AG04449 (cell line): ENCODE results near the gene FLCN.
"Not testable (repeated sequence)": the region's sequence is repeated elsewhere in the genome, so short reads cannot be mapped to it uniquely, and the experiment has no call there.

Experiments
- CTCF ChIA-PET: fragments of 350-600 bp; formaldehyde crosslinking; extraction: SDS; loops from one replicate; lab custom pipeline; 2021; ENCODE audit warnings: antibody characterized with exemption; lab: Yijun Ruan, JAX
- POLR2A ChIA-PET: fragments of 400-600, 350-600 bp; formaldehyde crosslinking; extraction: SDS; loops from one replicate; lab custom pipeline; 2020; ENCODE audit warnings: antibody characterized with exemption, inconsistent platforms; lab: Yijun Ruan, JAX
- DNase-seq: peaks from one replicate; pipeline ENCODE4 v3.0.0-alpha.2; 2010; ENCODE audit warnings: low read depth, low spot score
- H3K4me3 ChIP-seq: 2 replicates; pipeline ENCODE4 v1.5.1; 2011; ENCODE audit warnings: low read depth, mild to moderate bottlenecking, control low read depth, low read length
- TF ChIP-seq, protein P1 (sequence below): IDR thresholded peaks from one replicate; pipeline ENCODE4 v1.5.1; 2011; ENCODE audit warnings: mild to moderate bottlenecking, moderate library complexity, low read length, control low read depth, inconsistent platforms; ENCODE audit not compliant: insufficient read depth; ENCODE audit errors: missing control alignments

FLCN gene

DNA sequence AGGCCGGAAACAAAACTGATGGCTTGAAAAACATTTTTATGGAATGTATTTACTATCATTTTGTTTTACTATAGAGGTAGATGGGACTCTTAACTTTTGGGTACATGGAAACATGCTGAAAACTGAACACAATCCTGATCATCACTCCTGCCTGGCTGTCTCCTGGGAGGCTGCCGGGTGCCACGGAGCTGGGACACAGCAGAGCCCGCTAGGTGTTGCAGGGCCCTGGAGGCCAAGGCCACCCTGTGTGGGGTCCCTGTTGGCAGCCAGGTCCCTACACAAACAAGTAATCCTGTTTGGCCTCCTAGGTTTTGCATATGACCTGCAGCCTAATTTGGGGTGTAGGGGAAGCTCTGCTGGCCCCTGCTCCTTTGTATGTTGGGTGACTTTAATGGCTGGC is 48.4 kb downstream of the FLCN start:
- ChIA-PET POLR2A (no interaction called here), CTCF (interaction anchor here (1.0 to 4.3 kb wide), 3 partner anchors 45 to 191 kb away, joined by 3 to 23 read pairs (median 9); no protein-coding TSS in a partner anchor)
- H3K4me3 ChIP-seq, result no peak overlapping the region
- TF ChIP-seq, protein P1, sequence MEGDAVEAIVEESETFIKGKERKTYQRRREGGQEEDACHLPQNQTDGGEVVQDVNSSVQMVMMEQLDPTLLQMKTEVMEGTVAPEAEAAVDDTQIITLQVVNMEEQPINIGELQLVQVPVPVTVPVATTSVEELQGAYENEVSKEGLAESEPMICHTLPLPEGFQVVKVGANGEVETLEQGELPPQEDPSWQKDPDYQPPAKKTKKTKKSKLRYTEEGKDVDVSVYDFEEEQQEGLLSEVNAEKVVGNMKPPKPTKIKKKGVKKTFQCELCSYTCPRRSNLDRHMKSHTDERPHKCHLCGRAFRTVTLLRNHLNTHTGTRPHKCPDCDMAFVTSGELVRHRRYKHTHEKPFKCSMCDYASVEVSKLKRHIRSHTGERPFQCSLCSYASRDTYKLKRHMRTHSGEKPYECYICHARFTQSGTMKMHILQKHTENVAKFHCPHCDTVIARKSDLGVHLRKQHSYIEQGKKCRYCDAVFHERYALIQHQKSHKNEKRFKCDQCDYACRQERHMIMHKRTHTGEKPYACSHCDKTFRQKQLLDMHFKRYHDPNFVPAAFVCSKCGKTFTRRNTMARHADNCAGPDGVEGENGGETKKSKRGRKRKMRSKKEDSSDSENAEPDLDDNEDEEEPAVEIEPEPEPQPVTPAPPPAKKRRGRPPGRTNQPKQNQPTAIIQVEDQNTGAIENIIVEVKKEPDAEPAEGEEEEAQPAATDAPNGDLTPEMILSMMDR, result no peak
- no peak for DNase-seq

DNA sequence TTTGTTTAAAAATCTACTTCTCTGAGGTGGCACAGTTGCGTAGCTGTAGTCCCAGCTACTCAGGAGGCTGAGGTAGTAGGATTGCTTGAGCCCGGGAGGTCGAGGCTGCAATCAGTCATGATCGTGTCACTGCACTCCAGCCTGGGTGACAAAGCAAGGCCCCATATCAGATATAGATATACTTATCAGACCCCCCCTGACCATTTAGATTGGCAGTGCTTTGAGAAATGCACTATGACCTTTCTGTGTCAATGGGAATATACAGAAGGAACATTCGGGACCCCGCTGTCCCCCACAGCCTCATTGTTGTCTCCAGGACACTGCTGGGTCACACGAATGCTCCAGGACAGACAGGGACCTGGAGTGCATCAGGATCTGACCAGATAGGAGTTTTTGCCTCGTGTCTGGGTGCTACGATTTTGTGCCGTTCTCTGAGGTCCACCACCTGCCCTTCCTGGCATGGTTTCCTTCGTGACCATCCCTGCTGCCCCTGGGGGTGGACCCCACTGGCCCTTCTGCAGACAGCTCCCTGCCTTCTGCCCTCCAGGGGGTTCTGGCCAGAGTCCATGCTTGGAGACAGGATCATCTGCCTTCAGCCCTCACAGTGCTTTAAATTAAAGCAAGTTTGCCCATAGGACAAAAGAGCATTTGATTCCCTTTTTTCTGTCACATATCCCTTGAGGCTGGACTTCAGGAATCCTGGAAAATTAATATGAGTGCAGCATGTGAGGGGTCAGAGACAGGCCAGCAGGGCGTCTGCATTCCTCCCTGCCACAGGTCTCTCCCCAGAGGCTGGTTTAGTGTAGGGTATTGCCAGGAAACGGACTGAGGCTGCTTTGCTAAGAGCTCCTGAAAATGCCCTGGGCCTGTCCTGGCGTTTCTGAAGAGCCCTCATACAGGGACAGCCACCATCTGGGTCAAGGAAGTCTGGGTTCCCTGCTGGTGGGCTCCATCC is 50.1 kb downstream of the FLCN start:
- ChIA-PET CTCF (no interaction called here), POLR2A (no interaction called here)
- TF ChIP-seq, protein P1, result no peak
- H3K4me3 ChIP-seq, result no peak overlapping the region
- peak; percentile 7 for DNase-seq

DNA sequence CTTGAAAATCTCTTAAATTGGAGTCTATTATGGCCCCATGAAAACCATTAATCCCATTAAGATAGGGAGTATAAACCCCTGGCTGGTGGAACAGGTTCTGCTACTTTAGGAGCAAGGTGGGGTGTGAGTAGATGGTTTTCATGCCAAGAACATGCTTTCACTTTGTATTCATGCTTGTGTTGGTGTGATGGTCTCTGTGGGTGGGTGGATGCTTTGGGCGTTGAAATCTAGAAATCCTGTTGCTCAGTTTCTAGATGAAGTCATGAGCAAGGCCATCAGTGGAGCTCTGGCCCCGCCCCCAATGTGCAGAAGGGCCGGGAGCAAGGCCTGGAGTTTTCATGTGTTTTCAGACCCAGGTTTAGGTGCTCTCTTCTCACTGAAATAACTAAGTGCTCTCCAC is 50.9 kb downstream of the FLCN start:
- ChIA-PET POLR2A (no interaction called here), CTCF (no interaction called here)
- H3K4me3 ChIP-seq, result no peak overlapping the region
- TF ChIP-seq, protein P1, result no peak
- DNase-seq, result no peak

DNA sequence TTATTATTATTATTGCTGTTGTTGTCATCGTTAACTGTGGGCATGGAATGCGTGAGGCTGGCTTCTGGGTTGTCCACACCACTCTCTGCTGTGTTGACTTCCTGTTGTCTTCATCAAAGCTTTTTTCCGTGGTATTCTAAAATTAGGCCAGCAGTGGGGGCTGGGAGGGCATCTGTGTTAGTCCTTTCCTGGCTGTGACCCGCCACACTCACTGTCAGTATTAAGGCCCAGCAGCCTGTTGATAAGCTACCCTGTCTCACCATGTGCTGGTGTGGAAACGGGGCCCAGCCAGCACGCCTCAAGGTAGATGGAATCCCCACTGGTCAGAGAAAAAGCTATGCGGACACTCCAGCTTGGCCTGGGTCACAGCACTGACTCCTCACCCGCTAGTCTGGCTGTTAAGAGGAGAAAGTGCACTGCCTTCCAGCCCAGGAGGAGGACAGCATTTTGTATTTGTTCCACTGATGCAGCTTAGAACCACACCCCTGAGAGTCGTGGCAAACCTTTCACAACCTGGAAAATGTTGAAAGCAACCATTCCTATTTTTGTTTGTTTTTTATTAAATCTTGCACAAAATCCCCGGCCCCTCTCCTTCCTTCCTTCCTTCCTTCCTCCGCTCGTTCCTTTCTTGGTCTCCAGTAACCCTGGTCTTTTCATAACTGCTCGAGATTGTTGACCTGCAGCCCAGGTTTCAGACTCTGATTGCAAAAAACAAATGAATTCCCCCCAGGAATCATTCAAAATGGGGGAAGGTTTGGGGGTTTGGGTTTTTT is 51.8 kb downstream of the FLCN start:
- DNase-seq, H3K4me3 ChIP-seq, POLR2A ChIA-PET: not testable (repeated sequence)
- CTCF ChIA-PET, result interaction anchor here (1.3 kb wide), 1 partner anchor 43 kb away, joined by 3 read pairs; no protein-coding TSS in a partner anchor

DNA sequence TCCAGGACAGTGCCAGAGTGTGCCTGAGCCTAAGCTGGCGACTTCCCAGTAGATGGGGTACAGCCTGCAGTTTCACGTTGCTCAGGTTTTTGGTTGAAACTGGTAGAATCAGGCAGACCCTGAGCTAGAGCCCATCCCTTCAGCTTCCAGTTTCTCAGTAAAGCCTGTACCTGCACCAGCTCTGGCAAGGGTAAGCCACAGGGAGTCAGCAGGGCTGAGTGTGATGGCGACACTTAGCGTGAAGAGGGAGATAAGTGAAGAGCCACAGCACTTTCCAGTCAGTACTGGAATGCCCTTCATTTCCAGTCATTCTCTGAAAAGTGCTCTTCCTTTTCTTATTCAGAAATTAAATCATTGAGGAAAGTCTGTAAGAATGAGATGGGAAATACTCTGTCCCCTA is 53.2 kb downstream of the FLCN start:
- POLR2A ChIA-PET, result interaction anchor here (1.2 kb wide), 1 partner anchor 20 kb away, joined by 3 read pairs; no protein-coding TSS in a partner anchor
- TF ChIP-seq, protein P1, result no peak
- no peak overlapping the region for H3K4me3 ChIP-seq
- CTCF ChIA-PET, result no interaction called here
- no peak for DNase-seq

DNA sequence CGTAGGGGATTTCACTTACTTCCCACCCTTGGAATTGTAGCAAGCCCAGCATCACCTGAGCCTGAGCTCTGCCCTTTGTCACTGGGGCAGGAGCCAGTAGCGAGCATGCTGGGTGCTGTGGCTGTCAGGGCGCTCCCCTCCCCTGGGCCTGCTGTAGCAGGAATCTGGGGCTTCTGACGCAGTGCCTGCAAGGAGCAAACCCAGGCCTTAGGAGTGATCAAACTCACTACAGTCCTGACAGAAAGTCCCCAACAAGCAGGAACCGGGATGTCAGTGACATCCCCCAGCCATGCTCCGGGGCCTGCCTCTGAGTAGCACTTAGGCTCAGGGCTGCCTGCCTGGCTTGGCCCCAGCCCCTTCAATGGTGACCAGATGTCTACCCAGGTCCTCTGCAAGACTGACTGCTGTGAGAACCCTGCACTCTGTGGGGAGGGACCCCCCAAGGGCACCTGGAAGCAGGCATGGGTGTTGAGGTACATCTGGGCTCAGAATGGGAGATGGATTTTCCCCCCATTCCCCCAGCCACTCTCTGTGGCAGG is 54.3 kb downstream of the FLCN start:
- DNase-seq, result no peak
- TF ChIP-seq, protein P1, result no peak
- no peak overlapping the region for H3K4me3 ChIP-seq
- ChIA-PET POLR2A (no interaction called here), CTCF (interaction anchor here (1.5 kb wide), 1 partner anchor 182 kb away, joined by 3 read pairs; no protein-coding TSS in a partner anchor)
